CD4-positive, alpha-beta T cell treated with Interleukin-2 at 100 ng/mL for 4 hours (primary cell): Measurements from ENCODE around the gene NTSR1.
A peak's percentile ranks its signal among the peaks of the same experiment; 100 is the strongest.

Experiments used
- DNase-seq: peaks from one replicate; pipeline ENCODE4 v3.0.0-alpha.2; 2020; ENCODE audit warnings: low spot score

The NTSR1 gene

GRCh38 chr20:62787866-62788265, 79.2 kb downstream of the NTSR1 start:
- no peak for DNase-seq

GRCh38 chr20:62788607-62789006, 80.0 kb downstream of the NTSR1 start:
- no peak for DNase-seq

- no peak for DNase-seq
Measured at GRCh38 chr20:62790075-62790474, 81.4 kb downstream of the NTSR1 start.

- peak; percentile 80 for DNase-seq
Measured at GRCh38 chr20:62791301-62792181, 82.9 kb downstream of the NTSR1 start.

- DNase-seq, result no peak
Measured at GRCh38 chr20:62792182-62792939, 83.7 kb downstream of the NTSR1 start.

- no peak for DNase-seq
Measured at GRCh38 chr20:62792940-62793756, 84.5 kb downstream of the NTSR1 start.

- DNase-seq, result no peak
Measured at GRCh38 chr20:62793757-62794006, 85.0 kb downstream of the NTSR1 start.

- DNase-seq, result peak; percentile 94
Measured at GRCh38 chr20:62794007-62794724, 85.5 kb downstream of the NTSR1 start.

GRCh38 chr20:62795023-62795761, 86.6 kb downstream of the NTSR1 start:
- peak; percentile 48 for DNase-seq

GRCh38 chr20:62796699-62797491, 88.3 kb downstream of the NTSR1 start:
- DNase-seq, result no peak

GRCh38 chr20:62797671-62798532, 89.3 kb downstream of the NTSR1 start:
- no peak for DNase-seq

- no peak for DNase-seq
Measured at GRCh38 chr20:62799036-62799435, 90.4 kb downstream of the NTSR1 start.

- no peak for DNase-seq
Measured at GRCh38 chr20:62799459-62799858, 90.8 kb downstream of the NTSR1 start.

GRCh38 chr20:62799873-62800272, 91.2 kb downstream of the NTSR1 start:
- DNase-seq, result no peak

GRCh38 chr20:62800314-62801259, 92.0 kb downstream of the NTSR1 start:
- DNase-seq, result no peak

GRCh38 chr20:62801284-62802010, 92.8 kb downstream of the NTSR1 start:
- DNase-seq, result no peak

GRCh38 chr20:62802026-62802712, 93.5 kb downstream of the NTSR1 start:
- DNase-seq, result no peak
